ENCODE results near the gene ISG20L2.

Gene ISG20L2

GRCh38 chr1:156740741-156741480 is 12.3 kb upstream of the ISG20L2 start, which contains the start of gene MRPL24:
Gene MRPL24, minus strand, starts transcription at chr1:156741088. Its CDS starts 2,384 bp downstream, at chr1:156738704.
- H3K36me3 ChIP-seq (ENCODE audit: control insufficient read depth, insufficient read depth, low read length): peaks cover 20% of the 10 kb centered on the region
- peak; percentile 95 for DNase-seq (ENCODE audit: extremely low read depth, insufficient read length)
- peak within 1 kb of the TSS; percentile 91 for H3K4me3 ChIP-seq (replicated peaks; ENCODE audit: low read depth, low read length)
- no peaks in the 10 kb centered on the region for H3K27me3 ChIP-seq (replicated peaks; ENCODE audit: control insufficient read depth, insufficient read depth, low read length)
- TF ChIP-seq CTCF (IDR thresholded peaks at IDR 0.05; ENCODE audit: insufficient read depth, low read length, poor library complexity, severe bottlenecking): no peak

- no peak for TF ChIP-seq CTCF (IDR thresholded peaks at IDR 0.05; ENCODE audit: insufficient read depth, low read length, poor library complexity, severe bottlenecking)
- H3K27me3 ChIP-seq (replicated peaks; ENCODE audit: control insufficient read depth, insufficient read depth, low read length): no peaks in the 10 kb centered on the region
- no peak for DNase-seq (ENCODE audit: extremely low read depth, insufficient read length)
Observed at GRCh38 chr1:156740237-156740740, 11.7 kb upstream of the ISG20L2 start.

GRCh38 chr1:156738916-156739315 is 10.3 kb upstream of the ISG20L2 start:
- no peak for DNase-seq (ENCODE audit: extremely low read depth, insufficient read length)
- no peaks in the 10 kb centered on the region for H3K27me3 ChIP-seq (replicated peaks; ENCODE audit: control insufficient read depth, insufficient read depth, low read length)
- peaks cover 19% of the 10 kb centered on the region for H3K36me3 ChIP-seq (ENCODE audit: control insufficient read depth, insufficient read depth, low read length)
- TF ChIP-seq CTCF (IDR thresholded peaks at IDR 0.05; ENCODE audit: insufficient read depth, low read length, poor library complexity, severe bottlenecking): no peak
- H3K4me3 ChIP-seq (replicated peaks; ENCODE audit: low read depth, low read length): no peak overlapping the region

More at GRCh38 chr1:156740237-156740740, 11.7 kb upstream of the ISG20L2 start:
- peaks cover 23% of the 10 kb centered on the region for H3K36me3 ChIP-seq (ENCODE audit: control insufficient read depth, insufficient read depth, low read length)
- peak overlapping the region; percentile 91 for H3K4me3 ChIP-seq (replicated peaks; ENCODE audit: low read depth, low read length)

- TF ChIP-seq CTCF (IDR thresholded peaks at IDR 0.05; ENCODE audit: insufficient read depth, low read length, poor library complexity, severe bottlenecking): no peak
- no peak overlapping the region for H3K4me3 ChIP-seq (replicated peaks; ENCODE audit: low read depth, low read length)
- peaks cover 18% of the 10 kb centered on the region for H3K36me3 ChIP-seq (ENCODE audit: control insufficient read depth, insufficient read depth, low read length)
- no peaks in the 10 kb centered on the region for H3K27me3 ChIP-seq (replicated peaks; ENCODE audit: control insufficient read depth, insufficient read depth, low read length)
- no peak for DNase-seq (ENCODE audit: extremely low read depth, insufficient read length)
Observed at GRCh38 chr1:156738407-156738806, 9.8 kb upstream of the ISG20L2 start.

GRCh38 chr1:156733989-156734584 is 5.5 kb upstream of the ISG20L2 start:
- H3K36me3 ChIP-seq (ENCODE audit: control insufficient read depth, insufficient read depth, low read length): peaks cover 18% of the 10 kb centered on the region
- no peak for TF ChIP-seq CTCF (IDR thresholded peaks at IDR 0.05; ENCODE audit: insufficient read depth, low read length, poor library complexity, severe bottlenecking)
- no peak for DNase-seq (ENCODE audit: extremely low read depth, insufficient read length)
- no peak overlapping the region for H3K4me3 ChIP-seq (replicated peaks; ENCODE audit: low read depth, low read length)
- H3K27me3 ChIP-seq (replicated peaks; ENCODE audit: control insufficient read depth, insufficient read depth, low read length): no peaks in the 10 kb centered on the region

Data from GM06990 (cell line).